Pons (tissue), 1 donor: ENCODE results near the gene DERL3.
A peak's percentile ranks its signal among the peaks of the same experiment; 100 is the strongest.

Experiments used
- DNase-seq: peaks from one replicate; pipeline ENCODE4 v3.0.0-alpha.2; 2016; ENCODE audit warnings: low spot score

The DERL3 gene

GRCh38 chr22:23847310-23847920, 8.6 kb upstream of the DERL3 start:
- no peak for DNase-seq

- DNase-seq = no peak
Observed at GRCh38 chr22:23846081-23846469, 7.3 kb upstream of the DERL3 start.

GRCh38 chr22:23845265-23846080, 6.7 kb upstream of the DERL3 start:
- DNase-seq = no peak

GRCh38 chr22:23844739-23845202, 6.0 kb upstream of the DERL3 start:
- no peak for DNase-seq

GRCh38 chr22:23842599-23842998, 3.8 kb upstream of the DERL3 start:
- no peak for DNase-seq

- DNase-seq = no peak
Observed at GRCh38 chr22:23841736-23842445, 3.1 kb upstream of the DERL3 start.

GRCh38 chr22:23841292-23841691, 2.5 kb upstream of the DERL3 start:
- DNase-seq = no peak

GRCh38 chr22:23840026-23840425, 1.2 kb upstream of the DERL3 start:
- no peak for DNase-seq

GRCh38 chr22:23837911-23838680, 710 bp downstream of the DERL3 start:
- no peak for DNase-seq

GRCh38 chr22:23837496-23837859, 1.3 kb downstream of the DERL3 start:
- DNase-seq = no peak

- DNase-seq = no peak
Observed at GRCh38 chr22:23836692-23837495, 1.9 kb downstream of the DERL3 start.

- no peak for DNase-seq
Observed at GRCh38 chr22:23836281-23836680, 2.5 kb downstream of the DERL3 start.

- DNase-seq = no peak
Observed at GRCh38 chr22:23835484-23836144, 3.2 kb downstream of the DERL3 start.

- peak; percentile 81 for DNase-seq
Observed at GRCh38 chr22:23834793-23835483, 3.9 kb downstream of the DERL3 start.

- no peak for DNase-seq
Observed at GRCh38 chr22:23834406-23834792, 4.4 kb downstream of the DERL3 start.

GRCh38 chr22:23833911-23834317, 4.9 kb downstream of the DERL3 start:
- DNase-seq = no peak

GRCh38 chr22:23833017-23833751, 5.6 kb downstream of the DERL3 start:
- no peak for DNase-seq

GRCh38 chr22:23832226-23833016, 6.4 kb downstream of the DERL3 start:
- DNase-seq = no peak

GRCh38 chr22:23831781-23832180, 7.0 kb downstream of the DERL3 start:
- DNase-seq = no peak
